GM20000 (cell line): ENCODE results near the gene CPAMD8.

Experiments used
- DNase-seq: peaks from one replicate; pipeline ENCODE4 v3.0.0; 2012; ENCODE audit warnings: low spot score
- TF ChIP-seq, protein P1 (sequence below): IDR thresholded peaks from 2 replicates; pipeline ENCODE4 v1.5.1; 2012; ENCODE audit warnings: mild to moderate bottlenecking, control low read depth; ENCODE audit errors: extremely low read depth, missing control alignments

CPAMD8 gene

DNA sequence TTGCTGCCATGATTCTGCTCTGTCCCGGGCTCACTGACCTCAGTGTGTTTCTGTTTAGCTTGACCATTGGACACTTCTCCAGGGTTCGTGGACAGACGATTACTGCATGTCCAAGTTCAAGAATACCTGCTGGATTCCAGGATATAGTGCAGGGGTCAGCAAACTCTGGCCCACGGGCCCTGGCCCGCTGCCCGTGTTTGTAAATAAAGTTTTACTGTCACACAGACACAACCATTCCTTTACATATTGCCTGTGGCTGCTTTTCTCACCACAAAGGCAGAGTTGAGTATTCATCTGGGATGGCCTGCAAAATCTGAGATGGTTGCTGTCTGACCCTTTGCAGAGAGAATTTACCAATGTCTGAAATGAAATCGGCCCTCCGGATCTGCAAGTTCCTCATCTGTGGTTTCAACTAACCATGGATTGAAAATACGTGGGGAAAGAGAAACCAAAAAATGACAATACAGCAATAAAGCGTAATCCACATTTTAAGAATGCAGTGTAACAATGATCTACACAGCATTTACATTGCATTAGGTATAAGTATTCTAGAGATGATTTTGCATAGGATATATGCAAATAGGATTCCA is 163.7 kb downstream of the CPAMD8 start:
- TF ChIP-seq, protein P1, sequence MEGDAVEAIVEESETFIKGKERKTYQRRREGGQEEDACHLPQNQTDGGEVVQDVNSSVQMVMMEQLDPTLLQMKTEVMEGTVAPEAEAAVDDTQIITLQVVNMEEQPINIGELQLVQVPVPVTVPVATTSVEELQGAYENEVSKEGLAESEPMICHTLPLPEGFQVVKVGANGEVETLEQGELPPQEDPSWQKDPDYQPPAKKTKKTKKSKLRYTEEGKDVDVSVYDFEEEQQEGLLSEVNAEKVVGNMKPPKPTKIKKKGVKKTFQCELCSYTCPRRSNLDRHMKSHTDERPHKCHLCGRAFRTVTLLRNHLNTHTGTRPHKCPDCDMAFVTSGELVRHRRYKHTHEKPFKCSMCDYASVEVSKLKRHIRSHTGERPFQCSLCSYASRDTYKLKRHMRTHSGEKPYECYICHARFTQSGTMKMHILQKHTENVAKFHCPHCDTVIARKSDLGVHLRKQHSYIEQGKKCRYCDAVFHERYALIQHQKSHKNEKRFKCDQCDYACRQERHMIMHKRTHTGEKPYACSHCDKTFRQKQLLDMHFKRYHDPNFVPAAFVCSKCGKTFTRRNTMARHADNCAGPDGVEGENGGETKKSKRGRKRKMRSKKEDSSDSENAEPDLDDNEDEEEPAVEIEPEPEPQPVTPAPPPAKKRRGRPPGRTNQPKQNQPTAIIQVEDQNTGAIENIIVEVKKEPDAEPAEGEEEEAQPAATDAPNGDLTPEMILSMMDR, result no peak

DNA sequence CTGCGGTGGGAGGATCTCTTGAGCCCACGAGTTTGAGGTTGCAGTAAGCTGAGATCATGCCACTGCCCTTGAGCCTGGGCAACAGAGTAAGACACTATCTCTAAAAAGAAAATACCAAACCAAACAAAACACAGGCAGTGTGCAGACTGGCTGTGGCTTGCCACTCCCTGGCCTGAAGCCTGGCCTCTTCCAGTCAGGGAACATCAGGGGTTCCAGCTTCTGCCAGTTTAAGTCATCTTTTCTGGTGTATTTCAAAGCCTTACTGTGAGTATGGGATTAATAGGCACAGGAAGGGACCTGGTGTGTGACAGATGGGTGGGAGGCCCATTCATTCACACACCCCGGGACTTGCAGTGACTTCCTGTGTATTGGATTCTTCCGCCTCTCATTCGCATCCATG is 164.8 kb downstream of the CPAMD8 start:
- DNase-seq, result no peak
- TF ChIP-seq, protein P1, result no peak

More for the DNA sequence above, 163.7 kb downstream of the CPAMD8 start:
- DNase-seq, result no peak

DNA sequence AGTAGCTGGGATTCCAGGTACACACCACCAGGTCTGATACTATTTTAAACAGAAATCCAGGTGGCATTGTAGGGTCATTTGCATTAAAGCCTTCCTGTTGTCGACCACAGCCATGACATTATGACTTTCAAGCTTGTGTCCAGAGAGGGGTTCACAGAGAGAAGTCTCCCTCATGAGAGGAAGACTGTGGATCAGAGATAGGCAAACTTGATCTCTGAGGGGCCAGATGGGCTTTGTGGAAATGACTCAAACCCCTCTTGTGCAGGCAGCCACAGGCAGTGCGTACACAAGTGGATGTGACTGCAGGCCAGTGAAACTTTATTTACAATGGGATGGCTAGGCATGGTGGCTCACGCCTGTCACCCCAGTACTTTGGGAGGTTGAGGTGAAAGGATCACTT is 165.6 kb downstream of the CPAMD8 start:
- TF ChIP-seq, protein P1, result no peak
- no peak for DNase-seq

DNA sequence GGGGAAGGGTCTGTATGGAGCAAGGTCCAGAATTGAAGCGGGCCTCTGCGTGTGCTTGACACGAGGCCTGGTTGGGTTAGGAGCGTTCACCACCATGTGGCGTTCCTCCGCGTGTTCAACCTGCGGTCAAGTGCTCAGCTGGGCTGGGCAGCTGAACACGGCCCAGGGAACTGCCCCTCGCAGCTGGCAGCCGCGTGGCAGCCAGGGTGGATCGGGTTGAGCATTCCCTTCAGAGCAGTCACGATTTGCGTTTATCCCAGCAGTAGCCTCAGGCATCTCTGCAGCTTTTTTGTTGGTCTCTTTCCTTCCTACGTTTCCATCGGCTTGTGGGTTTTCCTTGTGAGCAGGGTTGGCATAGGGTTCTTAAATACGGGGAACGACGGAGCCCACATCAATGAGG is 166.5 kb downstream of the CPAMD8 start:
- TF ChIP-seq, protein P1, result no peak
- no peak for DNase-seq

DNA sequence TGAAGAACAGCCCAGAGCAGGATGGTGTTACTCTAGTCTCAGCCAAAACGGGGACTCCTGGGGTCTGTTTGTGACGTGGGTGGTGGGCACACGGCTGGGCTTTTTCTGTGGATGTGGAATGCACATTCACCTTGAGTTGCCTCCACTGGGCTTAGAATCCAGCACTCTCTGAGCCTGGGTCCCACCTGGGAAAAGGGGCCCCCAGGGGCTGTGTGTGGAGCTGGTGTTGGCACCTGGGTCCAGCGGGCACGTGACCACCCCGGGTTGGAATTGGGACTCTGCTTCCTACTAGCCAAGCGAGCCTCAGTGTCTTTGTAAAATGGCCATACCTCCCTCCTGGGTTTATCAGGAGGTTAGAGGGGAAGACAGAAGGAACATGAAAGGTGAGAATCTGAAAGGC is 167.0 kb downstream of the CPAMD8 start:
- TF ChIP-seq, protein P1, result no peak
- no peak for DNase-seq

DNA sequence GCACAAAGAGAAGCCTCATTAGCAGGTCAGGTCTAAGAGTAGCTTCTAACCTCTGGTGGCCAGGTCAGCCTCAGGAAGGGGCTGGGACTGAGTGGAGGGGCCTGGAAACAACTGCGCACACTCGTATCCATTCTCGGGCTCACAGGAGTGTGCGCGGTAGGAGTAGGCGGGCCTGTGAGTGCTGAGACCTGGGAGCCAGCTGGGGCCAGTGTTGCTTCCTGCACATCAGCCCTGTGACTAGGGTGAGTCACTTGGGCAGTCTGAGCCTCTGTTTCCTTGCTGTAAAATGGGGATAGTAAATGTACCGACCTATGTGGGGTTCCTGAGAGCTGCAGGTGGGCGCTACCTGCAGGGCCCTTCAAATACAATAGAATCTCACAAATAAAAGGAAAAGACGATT is 170.5 kb downstream of the CPAMD8 start:
- no peak for DNase-seq
- TF ChIP-seq, protein P1, result no peak

DNA sequence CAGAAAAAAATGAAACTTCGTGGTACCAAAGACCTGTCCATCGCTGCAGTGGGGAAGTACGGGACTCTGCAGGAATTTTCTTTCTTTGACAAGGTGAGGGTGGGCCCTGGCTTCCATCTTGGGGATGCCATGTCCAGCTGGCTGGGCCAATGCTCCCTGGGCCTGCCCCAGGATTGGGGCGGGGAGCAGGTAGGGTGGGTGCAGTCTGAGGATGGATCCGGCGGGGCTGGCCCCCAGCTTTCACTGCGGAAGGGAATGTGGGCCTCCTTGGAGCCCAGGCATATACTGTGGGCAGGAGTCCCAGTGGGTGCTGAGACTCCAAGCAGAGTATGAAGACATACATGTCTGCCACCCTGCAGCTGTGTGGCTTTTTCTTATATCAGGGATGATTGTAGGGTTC is 173.5 kb downstream of the CPAMD8 start:
- TF ChIP-seq, protein P1, result no peak
- DNase-seq, result no peak
